Measurements from ENCODE around the gene GRIK3.
"Not testable (repeated sequence)": the region's sequence is repeated elsewhere in the genome, so short reads cannot be mapped to it uniquely, and the experiment has no call there.

The GRIK3 gene

GRCh38 chr1:36776256-36776655 lies 258.1 kb downstream of the GRIK3 start:
- DNase-seq, result no peak

- no peak for DNase-seq
These were observed 258.6 kb downstream of the GRIK3 start for GRCh38 chr1:36775716-36776115.

GRCh38 chr1:36773827-36774541 lies 260.3 kb downstream of the GRIK3 start:
- no peak for DNase-seq

GRCh38 chr1:36772647-36773495 lies 261.4 kb downstream of the GRIK3 start:
- no peak for DNase-seq

GRCh38 chr1:36771660-36772284 lies 262.5 kb downstream of the GRIK3 start:
- no peak for DNase-seq

- DNase-seq, result no peak
These were observed 263.1 kb downstream of the GRIK3 start for GRCh38 chr1:36771240-36771639.

- DNase-seq, result no peak
These were observed 264.2 kb downstream of the GRIK3 start for GRCh38 chr1:36769886-36770830.

GRCh38 chr1:36768486-36769178 lies 265.7 kb downstream of the GRIK3 start:
- no peak for DNase-seq

GRCh38 chr1:36767429-36767828 lies 266.9 kb downstream of the GRIK3 start:
- not testable (repeated sequence) for DNase-seq

GRCh38 chr1:36766481-36766880 lies 267.8 kb downstream of the GRIK3 start:
- no peak for DNase-seq

GRCh38 chr1:36765785-36766300 lies 268.5 kb downstream of the GRIK3 start:
- no peak for DNase-seq

GRCh38 chr1:36764798-36765197 lies 269.5 kb downstream of the GRIK3 start:
- DNase-seq, result no peak

- DNase-seq, result no peak
These were observed 270.5 kb downstream of the GRIK3 start for GRCh38 chr1:36763771-36764170.

GRCh38 chr1:36762174-36762573 lies 272.1 kb downstream of the GRIK3 start:
- no peak for DNase-seq

GRCh38 chr1:36761113-36761512 lies 273.2 kb downstream of the GRIK3 start:
- DNase-seq, result no peak

GRCh38 chr1:36760081-36760480 lies 274.2 kb downstream of the GRIK3 start:
- DNase-seq, result no peak

GRCh38 chr1:36759355-36759754 lies 275.0 kb downstream of the GRIK3 start:
- no peak for DNase-seq

- DNase-seq, result no peak
These were observed 278.7 kb downstream of the GRIK3 start for GRCh38 chr1:36755303-36756230.

GRCh38 chr1:36754366-36754765 lies 279.9 kb downstream of the GRIK3 start:
- no peak for DNase-seq

GRCh38 chr1:36753451-36753850 lies 280.9 kb downstream of the GRIK3 start:
- no peak for DNase-seq
